T-helper 17 cell (primary cell): Measurements from ENCODE around the gene CD68. TPM values are rescaled to one million over a fixed set of nuclear protein-coding genes. Genes with fewer than 3 reads are reported as not detected.

ENCODE experiments used
- ATAC-seq: fragments of 150-1000 bp; cut with Tn5 transposase; 2 replicates; pipeline ENCODE4 v1.10.0; 2021; ENCODE audit warnings: mild to moderate bottlenecking, moderate library complexity
- DNase-seq, 3 donors: peaks; one replicate each; pipeline versions ENCODE4 v3.0.0 to v3.0.0-alpha.2; 2020 to 2021
- H3K9me3 ChIP-seq: one replicate; pipeline ENCODE4 v1.7.0; 2013; ENCODE audit warnings: low read length, mild to moderate bottlenecking; ENCODE audit not compliant: control insufficient read depth, poor library complexity, severe bottlenecking
- H3K27ac Mint-ChIP-seq: one replicate; pipeline ENCODE4 v1.8.0; 2022; ENCODE audit warnings: mild to moderate bottlenecking, moderate library complexity, mixed read lengths
- H3K27me3 Mint-ChIP-seq: one replicate; pipeline ENCODE4 v1.8.0; 2022; ENCODE audit warnings: mixed read lengths
- H3K36me3 Mint-ChIP-seq: one replicate; pipeline ENCODE4 v1.8.0; 2022; ENCODE audit warnings: low read depth, mixed read lengths
- H3K4me1 Mint-ChIP-seq: one replicate; pipeline ENCODE4 v1.8.0; 2022; ENCODE audit warnings: mild to moderate bottlenecking, mixed read lengths
- H3K4me3 Mint-ChIP-seq: one replicate; pipeline ENCODE4 v1.8.0; 2022; ENCODE audit warnings: mild to moderate bottlenecking, moderate library complexity, mixed read lengths
- total RNA-seq, 4 donors: library from RNA in 2 of 4; stranded (reverse) in 2 of 4; gene quantifications; one replicate each; pipeline ENCODE4 v1.2.3 and lab custom pipeline; 2022 to 2026

The CD68 gene
- total RNA-seq, 2 donors from 2014 or later, result 3.9 to 8.1 TPM

DNA sequence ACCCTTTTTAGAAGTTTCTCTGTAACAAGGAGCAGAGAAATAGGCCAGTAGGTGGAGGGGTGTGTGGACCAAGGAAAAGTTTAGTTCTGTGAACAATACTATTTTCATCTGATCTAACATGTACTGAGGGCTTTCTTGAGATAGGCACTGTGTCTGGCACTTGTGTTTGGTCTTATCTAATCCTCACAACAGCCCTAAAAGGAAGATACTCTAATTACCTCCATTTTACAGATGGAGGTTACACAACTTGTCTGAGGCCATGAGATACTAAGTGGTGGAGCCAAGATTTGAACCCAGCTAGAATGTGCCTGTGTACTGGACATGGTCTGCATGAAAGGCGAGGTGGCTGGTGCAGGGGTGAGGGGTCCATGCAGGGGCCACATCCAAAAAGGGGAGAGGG is 26.1 kb upstream of the CD68 start:
- H3K27me3 Mint-ChIP-seq, result no peaks in the 10 kb centered on the region
- H3K9me3 ChIP-seq, result no peaks in the 10 kb centered on the region
- no peak for ATAC-seq
- peak overlapping the region; percentile 94 for H3K27ac Mint-ChIP-seq
- no peak for DNase-seq
- peaks cover 7% of the 10 kb centered on the region for H3K36me3 Mint-ChIP-seq
- peaks cover 60% of the 10 kb centered on the region for H3K4me1 Mint-ChIP-seq
- peak overlapping the region; percentile 93 for H3K4me3 Mint-ChIP-seq

DNA sequence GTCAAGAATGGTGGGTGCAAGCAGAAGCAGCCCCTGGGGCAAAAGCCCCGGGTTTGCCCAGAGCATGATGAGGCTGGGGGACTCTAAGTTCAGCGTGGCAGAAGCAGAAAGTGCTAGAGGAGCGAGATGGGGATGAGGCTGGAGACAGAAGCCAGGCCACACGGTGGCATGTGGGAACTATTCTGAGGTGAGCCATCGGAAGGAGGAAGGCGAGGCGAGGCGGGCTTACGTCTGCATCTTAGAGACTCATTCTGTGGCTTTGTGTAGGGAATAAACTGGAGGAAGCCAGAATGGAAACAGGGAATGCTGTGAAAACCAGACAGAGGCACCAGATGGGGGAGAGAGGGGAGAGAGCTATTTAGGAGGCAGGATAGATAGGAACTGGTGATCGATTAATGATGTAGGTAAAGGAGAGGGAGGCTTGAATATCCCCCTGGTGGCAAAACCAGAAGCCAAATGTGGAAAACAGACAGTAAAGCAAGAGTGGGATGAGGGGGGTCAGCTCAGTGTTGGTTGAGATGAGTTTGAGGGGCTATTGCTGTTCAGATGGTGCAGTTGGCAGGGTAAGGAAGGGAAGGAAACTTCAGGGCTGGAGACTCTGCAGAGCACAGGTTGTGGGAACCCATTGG is 24.0 kb upstream of the CD68 start:
- peak overlapping the region; percentile 12 for H3K4me3 Mint-ChIP-seq

DNA sequence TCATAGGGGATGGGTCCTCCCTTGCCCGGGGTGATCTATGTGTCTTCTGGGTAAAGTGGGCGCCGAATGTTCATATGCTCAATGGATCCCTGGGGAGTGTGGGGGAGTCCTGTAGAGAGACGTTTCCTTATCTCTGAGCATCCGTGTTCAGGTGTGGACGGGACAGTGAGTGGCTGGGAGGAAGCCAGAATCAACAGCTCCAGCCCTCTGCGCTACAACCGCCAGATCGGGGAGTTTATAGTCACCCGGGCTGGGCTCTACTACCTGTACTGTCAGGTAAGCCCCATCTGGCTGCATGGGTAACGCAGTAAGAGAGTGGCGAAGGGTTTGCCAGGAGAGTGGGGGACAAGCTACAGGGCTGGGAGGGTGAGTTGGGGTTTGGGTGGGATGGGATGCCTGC is 22.8 kb upstream of the CD68 start:
- Mint-ChIP-seq H3K36me3 (peaks cover 2% of the 10 kb centered on the region), H3K4me3 (no peak overlapping the region), H3K4me1 (peaks cover 55% of the 10 kb centered on the region), H3K27me3 (no peaks in the 10 kb centered on the region), H3K27ac (no peak overlapping the region)
- no peaks in the 10 kb centered on the region for H3K9me3 ChIP-seq
- DNase-seq (no peak), ATAC-seq (no peak)

More for the DNA sequence above, 24.0 kb upstream of the CD68 start:
- Mint-ChIP-seq H3K4me1 (peaks cover 54% of the 10 kb centered on the region), H3K27me3 (no peaks in the 10 kb centered on the region), H3K27ac (peak overlapping the region; percentile 94), H3K36me3 (peaks cover 5% of the 10 kb centered on the region)
- DNase-seq, result no peak
- no peak for ATAC-seq
- H3K9me3 ChIP-seq, result no peaks in the 10 kb centered on the region

DNA sequence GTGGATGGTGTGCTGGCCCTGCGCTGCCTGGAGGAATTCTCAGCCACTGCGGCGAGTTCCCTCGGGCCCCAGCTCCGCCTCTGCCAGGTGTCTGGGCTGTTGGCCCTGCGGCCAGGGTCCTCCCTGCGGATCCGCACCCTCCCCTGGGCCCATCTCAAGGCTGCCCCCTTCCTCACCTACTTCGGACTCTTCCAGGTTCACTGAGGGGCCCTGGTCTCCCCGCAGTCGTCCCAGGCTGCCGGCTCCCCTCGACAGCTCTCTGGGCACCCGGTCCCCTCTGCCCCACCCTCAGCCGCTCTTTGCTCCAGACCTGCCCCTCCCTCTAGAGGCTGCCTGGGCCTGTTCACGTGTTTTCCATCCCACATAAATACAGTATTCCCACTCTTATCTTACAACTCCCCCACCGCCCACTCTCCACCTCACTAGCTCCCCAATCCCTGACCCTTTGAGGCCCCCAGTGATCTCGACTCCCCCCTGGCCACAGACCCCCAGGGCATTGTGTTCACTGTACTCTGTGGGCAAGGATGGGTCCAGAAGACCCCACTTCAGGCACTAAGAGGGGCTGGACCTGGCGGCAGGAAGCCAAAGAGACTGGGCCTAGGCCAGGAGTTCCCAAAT is 22.2 kb upstream of the CD68 start:
- Mint-ChIP-seq H3K4me1 (peaks cover 52% of the 10 kb centered on the region), H3K36me3 (peaks cover 2% of the 10 kb centered on the region), H3K27ac (no peak overlapping the region), H3K27me3 (no peaks in the 10 kb centered on the region), H3K4me3 (no peak overlapping the region)
- H3K9me3 ChIP-seq, result no peaks in the 10 kb centered on the region
- DNase-seq (no peak), ATAC-seq (no peak)

DNA sequence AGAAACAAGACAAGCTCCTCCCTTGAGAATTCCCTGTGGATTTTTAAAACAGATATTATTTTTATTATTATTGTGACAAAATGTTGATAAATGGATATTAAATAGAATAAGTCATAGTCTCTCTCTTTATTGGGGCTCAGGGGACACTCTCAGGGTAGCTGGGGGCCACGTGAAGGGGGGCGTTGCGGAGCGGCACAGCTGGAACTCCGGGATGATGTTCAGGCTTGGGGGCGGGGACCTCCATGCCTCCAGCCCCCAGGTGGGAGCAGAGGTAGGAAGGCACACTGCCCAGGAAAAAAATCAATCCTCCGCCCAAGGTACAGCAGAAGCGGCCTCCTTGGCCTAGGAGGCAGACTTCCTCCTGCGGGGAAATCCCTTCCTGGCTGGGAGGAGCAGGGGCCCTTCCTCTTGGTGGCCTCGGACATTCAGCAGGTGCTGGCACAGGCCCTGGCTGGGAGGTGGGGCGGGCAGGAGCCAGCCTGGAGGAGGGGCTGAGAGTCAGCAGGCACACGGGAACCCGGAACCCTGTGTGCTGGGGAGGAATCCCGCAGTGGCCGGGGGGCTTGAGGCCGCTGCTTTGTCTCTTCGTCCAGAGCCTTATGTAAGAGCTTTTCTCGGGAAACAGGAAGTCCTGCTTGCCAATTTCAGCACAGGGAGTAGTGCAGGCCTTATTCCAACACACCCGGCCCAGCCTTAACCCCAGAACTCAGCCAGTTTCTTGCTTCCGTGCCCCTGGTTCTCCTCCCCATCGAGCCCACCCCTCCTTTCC is 21.5 kb upstream of the CD68 start:
- H3K9me3 ChIP-seq, result no peaks in the 10 kb centered on the region
- Mint-ChIP-seq H3K36me3 (no peaks in the 10 kb centered on the region), H3K4me1 (peaks cover 52% of the 10 kb centered on the region), H3K27ac (peak overlapping the region; percentile 47), H3K4me3 (peak overlapping the region; percentile 53), H3K27me3 (no peaks in the 10 kb centered on the region)
- DNase-seq, result no peak
- no peak for ATAC-seq

DNA sequence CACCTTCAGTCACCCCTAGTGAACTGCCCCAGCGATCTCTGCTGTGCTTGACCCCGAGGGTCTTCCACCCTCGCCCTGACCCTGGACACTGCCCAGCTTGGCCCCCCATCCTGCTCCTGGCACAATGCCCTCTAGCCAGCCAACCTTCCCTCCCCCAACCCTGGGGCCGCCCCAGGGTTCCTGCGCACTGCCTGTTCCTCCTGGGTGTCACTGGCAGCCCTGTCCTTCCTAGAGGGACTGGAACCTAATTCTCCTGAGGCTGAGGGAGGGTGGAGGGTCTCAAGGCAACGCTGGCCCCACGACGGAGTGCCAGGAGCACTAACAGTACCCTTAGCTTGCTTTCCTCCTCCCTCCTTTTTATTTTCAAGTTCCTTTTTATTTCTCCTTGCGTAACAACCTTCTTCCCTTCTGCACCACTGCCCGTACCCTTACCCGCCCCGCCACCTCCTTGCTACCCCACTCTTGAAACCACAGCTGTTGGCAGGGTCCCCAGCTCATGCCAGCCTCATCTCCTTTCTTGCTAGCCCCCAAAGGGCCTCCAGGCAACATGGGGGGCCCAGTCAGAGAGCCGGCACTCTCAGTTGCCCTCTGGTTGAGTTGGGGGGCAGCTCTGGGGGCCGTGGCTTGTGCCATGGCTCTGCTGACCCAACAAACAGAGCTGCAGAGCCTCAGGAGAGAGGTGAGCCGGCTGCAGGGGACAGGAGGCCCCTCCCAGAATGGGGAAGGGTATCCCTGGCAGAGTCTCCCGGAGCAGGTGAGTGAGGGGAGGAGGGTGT is 20.7 kb upstream of the CD68 start, which contains the start of gene TNFSF13:
Gene TNFSF13 (plus strand): TSS at position 207 of the 776 bp plus-strand sequence. CDS start 290 bp downstream, at position 497.
- H3K36me3 Mint-ChIP-seq, result no peaks in the 10 kb centered on the region
- ATAC-seq (no peak), DNase-seq (no peak)
- H3K9me3 ChIP-seq, result no peaks in the 10 kb centered on the region
- H3K4me1 Mint-ChIP-seq, result peaks cover 45% of the 10 kb centered on the region
- peak within 1 kb of the TSS; percentile 53 for H3K4me3 Mint-ChIP-seq
- peak within 1 kb of the TSS; percentile 47 for H3K27ac Mint-ChIP-seq
- H3K27me3 Mint-ChIP-seq, result no peaks in the 10 kb centered on the region

DNA sequence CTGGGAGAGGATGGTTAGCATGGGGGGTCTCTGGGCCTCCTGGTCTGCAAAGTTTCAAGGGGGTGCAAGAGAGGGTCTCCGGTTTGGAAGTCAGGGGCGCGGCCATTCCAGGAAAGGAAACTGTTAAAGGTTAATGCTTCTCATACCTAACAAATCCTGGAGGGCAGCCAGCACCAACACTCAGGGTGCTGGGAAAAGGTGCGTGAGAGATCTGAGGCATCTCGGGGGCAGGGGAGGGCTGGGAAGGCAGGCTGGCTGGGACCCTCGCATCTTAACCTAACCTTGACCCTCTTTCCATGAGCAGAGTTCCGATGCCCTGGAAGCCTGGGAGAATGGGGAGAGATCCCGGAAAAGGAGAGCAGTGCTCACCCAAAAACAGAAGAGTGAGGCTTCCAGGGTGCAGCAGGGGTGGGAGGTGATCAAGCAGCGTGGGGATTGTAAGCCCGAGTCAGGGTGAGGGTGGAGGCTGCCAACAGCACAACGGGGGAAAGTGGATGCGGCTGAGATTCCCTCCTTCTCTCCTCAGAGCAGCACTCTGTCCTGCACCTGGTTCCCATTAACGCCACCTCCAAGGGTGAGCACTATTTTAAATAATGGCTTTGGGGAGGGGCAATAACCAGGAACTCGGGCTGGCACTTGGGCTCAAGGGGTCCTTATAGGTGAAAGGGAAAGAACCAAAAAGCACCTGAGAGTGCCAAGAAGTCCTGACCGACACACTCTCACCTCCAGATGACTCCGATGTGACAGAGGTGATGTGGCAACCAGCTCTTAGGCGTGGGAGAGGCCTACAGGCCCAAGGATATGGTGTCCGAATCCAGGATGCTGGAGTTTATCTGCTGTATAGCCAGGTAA is 19.9 kb upstream of the CD68 start:
- Mint-ChIP-seq H3K36me3 (no peaks in the 10 kb centered on the region), H3K27ac (peak overlapping the region; percentile 95), H3K27me3 (no peaks in the 10 kb centered on the region), H3K4me1 (peaks cover 44% of the 10 kb centered on the region), H3K4me3 (peak overlapping the region; percentile 19)
- DNase-seq (no peak), ATAC-seq (no peak)
- no peaks in the 10 kb centered on the region for H3K9me3 ChIP-seq

DNA sequence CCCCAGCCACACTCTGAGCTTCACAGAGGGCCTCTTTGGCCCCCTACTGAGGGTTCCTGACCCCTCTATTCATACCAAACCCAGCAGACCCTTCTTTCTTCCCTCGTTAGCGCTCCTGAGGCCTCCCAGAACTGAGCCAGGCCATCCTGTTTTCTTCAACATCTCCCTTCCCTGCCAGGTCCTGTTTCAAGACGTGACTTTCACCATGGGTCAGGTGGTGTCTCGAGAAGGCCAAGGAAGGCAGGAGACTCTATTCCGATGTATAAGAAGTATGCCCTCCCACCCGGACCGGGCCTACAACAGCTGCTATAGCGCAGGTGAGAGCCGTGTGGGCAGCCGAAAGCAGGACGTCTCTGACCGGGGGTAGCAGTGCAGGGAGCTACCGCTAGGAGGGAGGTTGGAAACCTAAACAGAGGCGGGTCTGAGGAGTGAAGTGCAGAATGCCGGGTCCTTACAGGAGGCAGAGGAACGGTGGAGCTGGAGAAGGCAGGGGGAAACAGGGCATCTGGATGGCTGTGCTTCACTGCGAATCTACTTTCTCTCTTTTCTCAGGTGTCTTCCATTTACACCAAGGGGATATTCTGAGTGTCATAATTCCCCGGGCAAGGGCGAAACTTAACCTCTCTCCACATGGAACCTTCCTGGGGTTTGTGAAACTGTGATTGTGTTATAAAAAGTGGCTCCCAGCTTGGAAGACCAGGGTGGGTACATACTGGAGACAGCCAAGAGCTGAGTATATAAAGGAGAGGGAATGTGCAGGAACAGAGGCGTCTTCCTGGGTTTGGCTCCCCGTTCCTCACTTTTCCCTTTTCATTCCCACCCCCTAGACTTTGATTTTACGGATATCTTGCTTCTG is 19.0 kb upstream of the CD68 start:
- peak in 1 of 3 donors; percentile 48 for DNase-seq
- no peaks in the 10 kb centered on the region for H3K9me3 ChIP-seq
- peak; percentile 36 for ATAC-seq
- peaks cover 38% of the 10 kb centered on the region for H3K4me1 Mint-ChIP-seq
- no peaks in the 10 kb centered on the region for H3K36me3 Mint-ChIP-seq
- H3K27me3 Mint-ChIP-seq, result no peaks in the 10 kb centered on the region
- H3K4me3 Mint-ChIP-seq, result peak overlapping the region; percentile 97
- peak overlapping the region; percentile 95 for H3K27ac Mint-ChIP-seq

DNA sequence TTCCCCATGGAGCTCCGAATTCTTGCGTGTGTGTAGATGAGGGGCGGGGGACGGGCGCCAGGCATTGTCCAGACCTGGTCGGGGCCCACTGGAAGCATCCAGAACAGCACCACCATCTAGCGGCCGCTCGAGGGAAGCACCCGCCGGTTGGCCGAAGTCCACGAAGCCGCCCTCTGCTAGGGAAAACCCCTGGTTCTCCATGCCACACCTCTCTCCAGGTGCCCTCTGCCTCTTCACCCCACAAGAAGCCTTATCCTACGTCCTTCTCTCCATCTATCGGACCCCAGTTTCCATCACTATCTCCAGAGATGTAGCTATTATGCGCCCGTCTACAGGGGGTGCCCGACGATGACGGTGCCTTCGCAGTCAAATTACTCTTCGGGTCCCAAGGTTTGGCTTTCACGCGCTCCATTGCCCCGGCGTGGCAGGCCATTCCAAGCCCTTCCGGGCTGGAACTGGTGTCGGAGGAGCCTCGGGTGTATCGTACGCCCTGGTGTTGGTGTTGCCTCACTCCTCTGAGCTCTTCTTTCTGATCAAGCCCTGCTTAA is 18.3 kb upstream of the CD68 start:
- H3K27me3 Mint-ChIP-seq, result no peaks in the 10 kb centered on the region
- H3K36me3 Mint-ChIP-seq, result no peaks in the 10 kb centered on the region
- peak overlapping the region; percentile 97 for H3K4me3 Mint-ChIP-seq
- H3K27ac Mint-ChIP-seq, result peak overlapping the region; percentile 95
- H3K9me3 ChIP-seq, result no peaks in the 10 kb centered on the region
- peak; percentile 70 for ATAC-seq
- H3K4me1 Mint-ChIP-seq, result peaks cover 35% of the 10 kb centered on the region
- DNase-seq, result peak; percentile 65 to 72 (median 67)

DNA sequence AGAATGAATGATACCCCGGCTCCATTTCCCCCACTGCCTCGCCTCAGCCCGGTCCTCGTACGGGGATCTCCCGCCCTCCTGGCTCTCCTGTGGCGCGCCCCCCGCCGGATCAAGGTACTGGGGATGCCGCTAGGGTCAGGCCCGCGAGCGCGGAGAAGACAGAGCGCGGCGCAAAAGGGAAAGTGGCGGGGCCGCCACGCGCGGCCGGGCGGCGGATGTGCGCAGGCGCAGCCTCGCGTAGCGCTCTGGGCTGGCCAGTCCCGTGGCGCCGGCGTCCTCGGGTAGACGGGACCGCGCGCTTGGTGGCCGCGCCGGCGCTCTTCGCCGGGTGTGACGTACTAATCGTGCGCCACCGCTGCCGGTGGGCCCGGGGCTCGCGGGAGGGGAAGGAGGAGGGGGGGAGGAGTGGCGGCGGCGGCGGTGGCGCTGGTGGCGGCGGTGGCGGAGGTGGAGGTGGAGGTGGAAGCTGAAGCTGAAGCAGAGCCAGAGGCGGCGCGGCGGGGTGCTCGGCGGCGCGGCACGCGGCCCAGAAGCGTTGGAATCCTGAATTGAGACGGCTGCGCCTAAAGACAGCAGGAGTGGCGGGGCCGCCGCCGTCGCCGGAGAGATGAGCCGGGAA is 17.7 kb upstream of the CD68 start, which contains the start of gene SENP3:
Gene SENP3 (plus strand): TSS at position 331 of the 619 bp plus-strand sequence. CDS start 1,158 bp downstream, outside the sequence.
- peak within 1 kb of the TSS; percentile 97 for H3K4me3 Mint-ChIP-seq
- DNase-seq (peak; percentile 86 to 95 (median 93)), ATAC-seq (peak; percentile 88)
- peak within 1 kb of the TSS; percentile 95 for H3K27ac Mint-ChIP-seq
- H3K9me3 ChIP-seq, result no peaks in the 10 kb centered on the region
- no peaks in the 10 kb centered on the region for H3K27me3 Mint-ChIP-seq
- H3K4me1 Mint-ChIP-seq, result peaks cover 32% of the 10 kb centered on the region
- no peaks in the 10 kb centered on the region for H3K36me3 Mint-ChIP-seq

DNA sequence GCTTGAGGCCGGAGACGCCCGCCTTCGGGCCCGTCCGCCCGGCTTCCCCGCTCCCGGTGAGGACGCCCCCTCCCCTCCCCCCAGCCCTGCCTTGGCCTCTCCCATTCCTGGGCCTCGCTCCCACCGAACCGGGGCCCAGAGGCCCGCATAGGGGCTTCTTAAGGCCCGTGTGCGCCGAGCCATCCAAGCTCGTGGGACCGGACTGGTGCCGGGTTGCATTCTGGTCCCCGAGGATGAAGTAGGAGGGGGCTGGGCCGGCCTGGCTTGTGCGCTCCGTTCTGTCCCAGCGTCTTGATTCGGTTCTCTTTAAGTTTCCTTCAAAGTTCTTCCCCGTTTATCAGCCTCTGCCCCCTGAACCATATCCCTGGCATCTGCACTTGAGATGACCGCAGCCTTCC is 17.2 kb upstream of the CD68 start:
- H3K27me3 Mint-ChIP-seq, result no peaks in the 10 kb centered on the region
- DNase-seq (no peak), ATAC-seq (no peak)
- H3K4me1 Mint-ChIP-seq, result peaks cover 32% of the 10 kb centered on the region
- H3K36me3 Mint-ChIP-seq, result no peaks in the 10 kb centered on the region
- H3K27ac Mint-ChIP-seq, result peak overlapping the region; percentile 95
- no peaks in the 10 kb centered on the region for H3K9me3 ChIP-seq
- H3K4me3 Mint-ChIP-seq, result peak overlapping the region; percentile 97
